HepG2 (cell line): ENCODE measurements around the gene SAMD4B. TPM values are rescaled to one million over a fixed set of nuclear protein-coding genes. Genes with fewer than 3 reads are reported as not detected.

Experiments used
- ATF5 ChIP-seq: sonication (generic); formaldehyde crosslinking; IDR thresholded peaks from 2 replicates; pipeline ENCODE4 v1.4.0; 2020; ENCODE audit warnings: mild to moderate bottlenecking, low read depth, missing genetic modification reagents
- CEBPB ChIP-seq: IDR thresholded peaks from 2 replicates; pipeline ENCODE4 v1.6.1; 2011; ENCODE audit warnings: low read depth, low read length, improper control_type of control experiment, borderline replicate concordance
- KMT2A ChIP-seq: sonication (generic); formaldehyde crosslinking; IDR thresholded peaks from 2 replicates; pipeline ENCODE4 v1.4.0; 2020; ENCODE audit warnings: missing genetic modification reagents
- PTBP1 ChIP-seq: fragments of 200-400 bp; formaldehyde crosslinking; IDR thresholded peaks from 2 replicates; pipeline ENCODE4 v1.6.1; 2018; ENCODE audit warnings: low read length, low read depth; ENCODE audit not compliant: poor library complexity, severe bottlenecking
- RBAK ChIP-seq: sonication (generic); formaldehyde crosslinking; IDR thresholded peaks from 2 replicates; pipeline ENCODE4 v1.5.1; 2020; ENCODE audit warnings: mild to moderate bottlenecking, missing genetic modification reagents
- THRA ChIP-seq: sonication (generic); formaldehyde crosslinking; IDR thresholded peaks from 2 replicates; pipeline ENCODE4 v1.4.0; 2020; ENCODE audit warnings: missing genetic modification reagents, borderline replicate concordance
- ZKSCAN5 ChIP-seq: sonication (generic); formaldehyde crosslinking; IDR thresholded peaks from 2 replicates; pipeline ENCODE4 v1.5.1; 2020; ENCODE audit warnings: mild to moderate bottlenecking, missing genetic modification reagents
- ZNF207 ChIP-seq: fragments of 450-650 bp; IDR thresholded peaks from 2 replicates; pipeline ENCODE4 v1.6.1; 2016; ENCODE audit warnings: antibody characterized with exemption, borderline replicate concordance
- ZNF329 ChIP-seq: sonication (generic); formaldehyde crosslinking; IDR thresholded peaks from 2 replicates; pipeline ENCODE4 v1.9.0; 2021; ENCODE audit warnings: low read depth, mild to moderate bottlenecking, missing genetic modification reagents
- ZNF414 ChIP-seq: sonication (generic); formaldehyde crosslinking; IDR thresholded peaks from 2 replicates; pipeline ENCODE4 v1.5.0; 2020; ENCODE audit warnings: missing genetic modification reagents
- ZNF468 ChIP-seq: sonication (generic); formaldehyde crosslinking; IDR thresholded peaks from 2 replicates; pipeline ENCODE4 v1.8.0; 2022; ENCODE audit warnings: mild to moderate bottlenecking, moderate library complexity, missing genetic modification reagents
- polyA plus RNA-seq, 8 experiments: library from polyadenylated mRNA; depleted of rRNA in 3 of 8; stranded (reverse) in 7 of 8; unstranded in 1 of 8; fragments of >200 nt; fragmentation: Illumina TruSeq in 4 of 8; extraction: Trizol in 4 of 8; gene quantifications; 2 replicates each; pipeline versions ENCODE4 v1.2.1 to v1.2.3, GENCODE V29; 2011 to 2016; ENCODE audit warnings: low read depth in 4 of 8, missing spikeins in 1 of 8, mixed read lengths in 1 of 8; ENCODE audit not compliant: insufficient read depth in 1 of 8
- total RNA-seq, 5 experiments: library from RNA; depleted of rRNA; stranded (reverse); fragments of >200 nt; fragmentation: Illumina TruSeq; extraction: Trizol; gene quantifications; 2 replicates each; pipeline ENCODE4 v1.2.3, GENCODE V29; 2016; ENCODE audit warnings: low read depth in 1 of 5

Gene SAMD4B
- total and polyA plus RNA-seq, 2 of the 13 experiments (the other 11 are each of a cell fraction or from before 2014, with no cell fraction given) = 26.0 to 31.8 TPM

GRCh38 chr19:39412100-39412866 is 70.1 kb downstream of the SAMD4B start, which contains the start of gene PLEKHG2 (continued):
- TF ChIP-seq ZKSCAN5 (CRISPR knock-in tag) (no peak), KMT2A (CRISPR knock-in tag) (no peak), CEBPB (peak; percentile 94), THRA (no peak; the same call in 1 of the 2 replicates), PTBP1 (peak; percentile 42), ATF5 (0 out of 2 replicates have a peak, but pooled peaks have one; percentile 76), ZNF329 (CRISPR knock-in tag) (no peak), ZNF468 (CRISPR knock-in tag) (no peak), ZNF414 (CRISPR knock-in tag) (no peak), ZNF207 (no peak), RBAK (CRISPR knock-in tag) (no peak)
